Measurements from ENCODE around the gene GTPBP3.
"Not testable (repeated sequence)": the region's sequence is repeated elsewhere in the genome, so short reads cannot be mapped to it uniquely, and the experiment has no call there.

The GTPBP3 gene, protein sequence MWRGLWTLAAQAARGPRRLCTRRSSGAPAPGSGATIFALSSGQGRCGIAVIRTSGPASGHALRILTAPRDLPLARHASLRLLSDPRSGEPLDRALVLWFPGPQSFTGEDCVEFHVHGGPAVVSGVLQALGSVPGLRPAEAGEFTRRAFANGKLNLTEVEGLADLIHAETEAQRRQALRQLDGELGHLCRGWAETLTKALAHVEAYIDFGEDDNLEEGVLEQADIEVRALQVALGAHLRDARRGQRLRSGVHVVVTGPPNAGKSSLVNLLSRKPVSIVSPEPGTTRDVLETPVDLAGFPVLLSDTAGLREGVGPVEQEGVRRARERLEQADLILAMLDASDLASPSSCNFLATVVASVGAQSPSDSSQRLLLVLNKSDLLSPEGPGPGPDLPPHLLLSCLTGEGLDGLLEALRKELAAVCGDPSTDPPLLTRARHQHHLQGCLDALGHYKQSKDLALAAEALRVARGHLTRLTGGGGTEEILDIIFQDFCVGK

DNA sequence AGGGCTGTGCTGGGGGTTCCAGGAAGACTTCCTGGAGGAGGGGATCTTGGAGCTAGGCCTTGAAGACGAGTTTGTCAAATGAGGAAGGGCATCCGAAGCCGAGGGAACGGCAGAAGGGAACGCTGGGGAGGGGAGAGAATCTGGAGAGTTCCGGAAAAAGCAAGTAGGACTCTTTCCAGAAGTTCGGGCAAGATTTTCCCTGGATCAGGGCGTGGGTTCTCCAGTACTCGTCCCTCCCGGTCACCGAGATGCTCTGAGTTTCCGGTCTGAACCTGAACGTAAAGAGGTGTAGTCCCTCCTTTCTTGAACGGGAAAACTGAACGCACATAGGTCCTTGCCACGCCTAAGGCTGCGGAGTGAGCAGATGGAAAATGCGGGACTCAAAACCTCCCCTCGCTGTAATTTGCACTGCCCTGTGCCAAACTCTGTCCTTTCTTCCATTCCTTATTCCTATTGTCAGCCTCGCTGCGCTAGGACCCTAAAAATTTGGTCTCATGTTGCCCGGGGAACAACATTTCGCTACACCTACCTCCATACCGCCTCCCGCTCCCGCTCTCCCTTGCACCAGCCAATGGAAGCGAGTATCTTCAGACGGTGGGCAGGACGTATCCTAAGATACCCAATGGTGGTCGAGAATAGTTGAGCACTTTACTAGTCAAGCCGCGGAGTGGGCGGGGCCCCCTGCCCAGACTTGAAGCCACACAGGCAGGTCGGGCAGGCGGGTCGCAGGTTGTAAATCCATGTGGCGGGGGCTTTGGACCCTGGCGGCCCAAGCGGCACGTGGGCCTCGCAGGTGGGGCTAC is at the start of gene GTPBP3:
GTPBP3 (plus strand) TSS at position 682 of the 803 bp plus-strand sequence; CDS start at position 741, 59 bp downstream.
- TF ChIP-seq, protein P1, sequence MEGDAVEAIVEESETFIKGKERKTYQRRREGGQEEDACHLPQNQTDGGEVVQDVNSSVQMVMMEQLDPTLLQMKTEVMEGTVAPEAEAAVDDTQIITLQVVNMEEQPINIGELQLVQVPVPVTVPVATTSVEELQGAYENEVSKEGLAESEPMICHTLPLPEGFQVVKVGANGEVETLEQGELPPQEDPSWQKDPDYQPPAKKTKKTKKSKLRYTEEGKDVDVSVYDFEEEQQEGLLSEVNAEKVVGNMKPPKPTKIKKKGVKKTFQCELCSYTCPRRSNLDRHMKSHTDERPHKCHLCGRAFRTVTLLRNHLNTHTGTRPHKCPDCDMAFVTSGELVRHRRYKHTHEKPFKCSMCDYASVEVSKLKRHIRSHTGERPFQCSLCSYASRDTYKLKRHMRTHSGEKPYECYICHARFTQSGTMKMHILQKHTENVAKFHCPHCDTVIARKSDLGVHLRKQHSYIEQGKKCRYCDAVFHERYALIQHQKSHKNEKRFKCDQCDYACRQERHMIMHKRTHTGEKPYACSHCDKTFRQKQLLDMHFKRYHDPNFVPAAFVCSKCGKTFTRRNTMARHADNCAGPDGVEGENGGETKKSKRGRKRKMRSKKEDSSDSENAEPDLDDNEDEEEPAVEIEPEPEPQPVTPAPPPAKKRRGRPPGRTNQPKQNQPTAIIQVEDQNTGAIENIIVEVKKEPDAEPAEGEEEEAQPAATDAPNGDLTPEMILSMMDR (IDR thresholded peaks at IDR 0.05; ENCODE audit: low read depth, low read length, missing control alignments) = no peak
- H3K27ac ChIP-seq = peak within 1 kb of the TSS; percentile 49
- DNase-seq = peak; percentile 99
- in situ Hi-C loops (cut with HindIII; ENCODE audit: low pct_ligation_motif_present, low sequenced_read_pairs) = no loop called here
- peak within 1 kb of the TSS; percentile 87 for H3K4me3 ChIP-seq (ENCODE audit: low read depth, low read length)
- no peaks in the 10 kb centered on the region for H3K27me3 ChIP-seq (replicated peaks)
- peaks cover 4% of the 10 kb centered on the region for H3K36me3 ChIP-seq (replicated peaks)

DNA sequence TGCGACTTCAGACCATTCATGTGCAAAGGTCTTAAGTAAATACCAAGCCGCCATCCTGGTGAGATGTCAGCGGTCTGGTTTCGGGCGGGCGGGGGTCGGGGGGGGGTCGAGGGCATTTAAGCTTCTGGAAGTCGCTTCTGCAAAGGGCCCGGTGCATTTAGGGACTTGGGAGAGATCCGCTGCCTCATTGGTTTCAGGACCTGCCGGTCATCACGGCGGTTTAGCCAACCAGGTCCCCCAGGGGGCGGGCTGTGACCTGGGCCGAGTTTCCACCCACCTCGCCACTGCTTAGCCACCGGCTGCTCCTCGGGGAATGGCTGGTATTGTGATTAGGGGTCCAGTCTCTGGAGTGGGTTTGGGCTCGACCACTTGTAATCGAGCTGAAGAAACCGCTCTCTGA is 47.9 kb upstream of the GTPBP3 start:
- TF ChIP-seq, protein P1 (IDR thresholded peaks at IDR 0.05; ENCODE audit: low read depth, low read length, missing control alignments) = no peak
- Histone ChIP-seq H3K36me3 (replicated peaks) (no peaks in the 10 kb centered on the region), H3K27ac (no peak overlapping the region), H3K4me3 (ENCODE audit: low read depth, low read length) (peak overlapping the region; percentile 20), H3K27me3 (replicated peaks) (no peaks in the 10 kb centered on the region)
- DNase-seq = peak; percentile 88
- in situ Hi-C loops (cut with HindIII; ENCODE audit: low pct_ligation_motif_present, low sequenced_read_pairs) = no loop called here

DNA sequence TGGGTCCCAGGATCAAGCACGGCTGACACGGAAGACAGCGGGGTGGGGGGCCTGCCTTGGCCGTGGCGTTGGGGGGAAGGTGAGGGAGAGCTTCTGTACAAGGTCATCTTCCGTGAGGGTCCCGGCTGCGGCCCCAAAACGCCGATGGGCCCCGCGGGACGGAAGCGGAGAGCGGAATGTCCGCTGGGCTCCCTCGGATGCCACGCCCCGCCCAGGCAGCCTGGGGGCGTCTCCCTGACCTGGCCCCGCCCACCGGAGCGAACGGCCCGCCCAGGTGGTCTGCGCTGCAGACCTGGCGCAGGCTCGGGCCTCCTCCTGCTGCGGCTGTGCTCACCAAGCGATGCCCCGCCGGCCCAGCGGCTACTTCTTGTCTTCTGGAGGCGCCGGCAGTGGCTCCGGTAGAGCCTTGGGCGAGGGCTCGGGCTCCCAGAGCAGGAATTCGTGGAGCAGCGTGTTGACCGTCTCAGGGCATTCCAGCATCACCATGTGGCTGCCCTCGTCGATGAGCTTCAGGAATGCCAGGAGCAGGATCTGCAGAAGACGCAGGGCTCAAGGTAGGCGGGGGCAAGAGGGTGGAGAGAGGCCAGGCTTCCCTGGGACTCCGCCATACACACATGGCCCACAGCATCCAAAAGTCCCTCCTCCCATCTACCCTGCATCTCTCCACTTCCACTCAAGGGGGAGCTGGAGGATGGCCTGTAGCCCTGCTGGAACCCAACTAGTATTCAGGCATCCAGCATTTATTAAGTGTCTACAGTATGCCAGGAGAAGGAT is 44.9 kb upstream of the GTPBP3 start:
- H3K4me3 ChIP-seq (ENCODE audit: low read depth, low read length) = peak overlapping the region; percentile 71
- no peaks in the 10 kb centered on the region for H3K27me3 ChIP-seq (replicated peaks)
- H3K36me3 ChIP-seq (replicated peaks) = no peaks in the 10 kb centered on the region
- DNase-seq = peak; percentile 88
- H3K27ac ChIP-seq = no peak overlapping the region
- TF ChIP-seq, protein P1 (IDR thresholded peaks at IDR 0.05; ENCODE audit: low read depth, low read length, missing control alignments) = peak; percentile 90
- in situ Hi-C loops (cut with HindIII; ENCODE audit: low pct_ligation_motif_present, low sequenced_read_pairs) = no loop called here

DNA sequence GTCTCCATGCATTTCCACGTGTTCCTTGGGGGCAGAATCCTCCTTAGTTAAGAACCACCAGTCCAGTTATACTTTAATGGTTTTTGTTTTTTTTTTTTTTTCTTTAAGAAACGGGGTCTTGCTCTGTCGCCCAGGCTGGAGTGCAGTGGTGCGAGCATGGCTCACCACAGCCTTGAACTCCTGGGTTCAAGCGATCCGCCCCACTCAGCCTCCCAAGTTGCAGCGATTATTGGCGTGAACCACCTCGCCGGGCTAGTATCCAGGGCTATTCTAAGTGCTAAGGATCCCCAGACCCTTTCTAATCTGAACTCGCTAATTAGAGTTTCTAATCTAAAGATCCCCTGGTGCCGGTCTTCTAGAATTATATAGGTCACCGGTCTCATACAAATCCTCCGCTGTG is 43.7 kb upstream of the GTPBP3 start:
- in situ Hi-C loops (cut with HindIII; ENCODE audit: low pct_ligation_motif_present, low sequenced_read_pairs) = no loop called here
- DNase-seq = no peak
- H3K36me3 ChIP-seq (replicated peaks) = no peaks in the 10 kb centered on the region
- H3K4me3 ChIP-seq (ENCODE audit: low read depth, low read length) = no peak overlapping the region
- H3K27ac ChIP-seq = no peak overlapping the region
- no peaks in the 10 kb centered on the region for H3K27me3 ChIP-seq (replicated peaks)
- TF ChIP-seq, protein P1 (IDR thresholded peaks at IDR 0.05; ENCODE audit: low read depth, low read length, missing control alignments) = no peak

DNA sequence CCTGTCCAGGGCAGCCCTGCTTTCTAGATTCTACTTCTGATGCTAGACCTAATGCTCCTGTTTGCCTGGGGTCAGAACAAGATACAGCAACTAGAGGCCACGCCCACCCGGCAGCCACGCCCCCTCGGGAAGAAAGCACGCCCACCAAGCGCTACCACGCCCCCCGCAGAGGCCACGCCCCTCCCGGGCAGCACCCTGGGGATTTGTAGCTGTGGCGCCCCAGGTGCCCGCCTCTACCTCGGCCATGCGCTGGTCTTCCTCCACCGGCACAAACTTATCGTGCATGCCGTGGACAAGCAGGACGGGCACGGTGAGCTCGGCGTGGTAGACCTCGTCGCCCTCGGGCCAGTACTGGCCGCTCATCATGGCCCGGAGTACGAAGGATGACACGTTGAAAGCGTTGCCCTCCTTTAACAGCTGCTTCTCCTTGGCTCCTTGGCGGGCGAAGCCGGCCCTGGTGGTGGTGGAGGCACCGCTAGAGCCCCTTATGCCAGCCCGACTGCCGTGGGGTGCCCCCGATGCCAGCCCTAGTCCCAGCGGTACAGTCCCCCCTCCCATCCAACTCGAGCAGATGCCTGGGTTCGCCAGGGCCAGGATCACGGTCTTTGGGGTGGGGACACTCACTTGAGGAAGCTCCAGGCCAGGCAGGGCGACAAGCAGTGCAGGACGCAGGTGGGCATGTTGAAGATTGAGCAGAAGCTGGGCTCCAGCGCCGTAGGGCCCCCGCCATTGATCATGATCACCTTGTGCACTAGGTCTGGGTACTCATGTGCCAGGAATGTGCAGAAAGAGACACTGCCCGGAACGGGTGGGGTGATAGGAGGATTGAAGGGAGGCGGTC is 43.1 kb upstream of the GTPBP3 start:
- Histone ChIP-seq H3K4me3 (ENCODE audit: low read depth, low read length) (no peak overlapping the region), H3K36me3 (replicated peaks) (no peaks in the 10 kb centered on the region), H3K27me3 (replicated peaks) (no peaks in the 10 kb centered on the region), H3K27ac (no peak overlapping the region)
- TF ChIP-seq, protein P1 (IDR thresholded peaks at IDR 0.05; ENCODE audit: low read depth, low read length, missing control alignments) = no peak
- no peak for DNase-seq
- in situ Hi-C loops (cut with HindIII; ENCODE audit: low pct_ligation_motif_present, low sequenced_read_pairs) = no loop called here

DNA sequence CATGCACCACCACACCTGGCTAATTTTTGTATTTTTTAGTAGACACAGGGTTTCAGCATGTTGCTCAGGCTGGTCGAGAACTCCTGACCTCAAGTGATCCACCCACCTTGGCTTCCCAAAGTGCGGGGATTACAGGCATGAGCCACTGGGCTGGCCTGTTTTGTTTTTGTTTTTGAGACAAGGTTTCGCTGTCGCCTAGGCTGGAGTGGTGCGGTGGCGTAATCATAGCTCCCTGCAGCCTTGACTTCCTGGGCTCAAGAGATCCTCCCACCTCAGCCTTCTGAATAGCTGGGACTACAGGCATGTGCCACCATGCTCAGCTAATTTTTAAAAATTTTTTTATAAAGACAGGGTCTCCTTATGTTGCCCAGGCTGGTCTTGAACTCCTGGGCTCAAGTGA is 41.8 kb upstream of the GTPBP3 start:
- H3K4me3 ChIP-seq (ENCODE audit: low read depth, low read length); H3K36me3 ChIP-seq (replicated peaks); H3K27me3 ChIP-seq (replicated peaks); H3K27ac ChIP-seq; in situ Hi-C loops (cut with HindIII; ENCODE audit: low pct_ligation_motif_present, low sequenced_read_pairs); DNase-seq: not testable (repeated sequence)
